Suppressor macrophage treated with lipopolysaccharide for 4 hours (primary cell): ENCODE measurements around the gene ABCA4.
A peak's percentile ranks its signal among the peaks of the same experiment; 100 is the strongest.

Source experiments
- DNase-seq: peaks from one replicate; pipeline ENCODE4 v3.0.0-alpha.2; 2020

Gene ABCA4

DNA sequence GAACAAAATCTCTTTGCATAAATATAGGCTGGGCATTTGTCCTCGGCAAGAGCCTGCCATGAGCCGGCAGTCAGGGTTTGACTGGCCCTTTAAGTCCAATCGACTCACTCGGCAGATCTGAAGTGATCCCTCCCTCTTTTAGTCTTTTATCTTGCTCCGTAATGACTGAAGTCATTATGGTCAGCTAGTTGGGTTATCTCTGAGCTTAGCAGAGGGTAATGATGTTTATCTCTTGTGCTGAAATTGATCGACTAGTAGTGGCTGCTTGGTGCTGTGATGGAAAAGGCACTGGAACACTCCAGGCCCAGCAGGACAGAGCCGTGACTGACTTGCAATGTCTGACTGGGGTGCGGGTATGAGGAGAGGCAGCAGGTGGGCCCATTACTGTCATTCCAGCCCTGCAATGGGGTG, 468 bp upstream of the ABCA4 start:
- no peak for DNase-seq

DNA sequence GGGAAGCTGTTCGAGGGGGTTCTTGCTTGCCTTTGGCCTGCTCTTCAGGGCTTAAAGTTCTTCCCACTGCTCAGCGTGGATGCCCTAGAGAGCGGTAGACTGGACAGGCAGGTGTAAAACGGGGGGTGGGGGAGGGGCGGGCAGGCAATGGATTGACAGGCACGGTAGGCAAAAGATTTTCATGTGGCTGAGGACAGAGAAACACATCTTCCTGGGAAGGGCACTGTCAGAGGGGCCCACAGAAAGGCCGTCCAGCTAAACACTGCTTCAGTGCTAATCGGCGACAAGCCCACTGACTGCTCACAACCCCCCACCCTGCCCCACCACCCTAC, 412 bp downstream of the ABCA4 start:
- no peak for DNase-seq

DNA sequence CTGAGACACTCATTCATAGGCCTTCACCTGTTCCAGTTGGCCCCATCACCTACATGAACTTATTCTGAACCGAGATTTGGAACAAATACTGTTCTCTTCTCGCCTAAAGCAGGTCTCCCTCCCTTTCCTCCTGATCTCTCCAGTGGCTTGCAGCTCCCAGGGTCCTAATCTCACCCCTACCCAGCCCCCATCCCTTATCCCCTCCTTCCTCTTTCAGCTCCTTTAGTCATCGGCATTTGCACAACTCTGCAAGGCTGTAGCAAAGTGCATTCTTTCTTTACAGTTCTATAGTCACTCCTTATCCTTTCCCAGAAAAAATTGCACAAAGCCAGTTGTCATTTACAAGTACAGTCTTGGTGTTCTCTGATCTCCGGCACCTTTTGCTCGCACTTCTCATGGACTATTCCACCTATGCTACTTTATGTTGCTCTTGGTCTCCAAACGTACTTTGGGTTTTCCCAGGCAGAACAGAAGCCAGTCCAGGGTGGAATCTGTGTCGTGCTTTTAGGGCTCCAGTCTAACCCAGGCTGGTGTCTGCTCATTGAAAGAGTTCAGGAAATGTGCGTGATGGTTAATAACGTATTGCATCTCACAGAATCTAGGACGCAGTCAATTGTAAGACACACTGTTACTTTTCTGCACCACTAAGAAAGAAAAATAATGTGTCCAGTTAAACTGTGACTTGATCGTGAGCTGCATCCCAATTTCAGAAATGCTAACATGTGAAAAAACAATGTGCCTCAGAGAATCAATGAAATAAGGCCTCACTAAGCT, 965 bp downstream of the ABCA4 start:
- no peak for DNase-seq

DNA sequence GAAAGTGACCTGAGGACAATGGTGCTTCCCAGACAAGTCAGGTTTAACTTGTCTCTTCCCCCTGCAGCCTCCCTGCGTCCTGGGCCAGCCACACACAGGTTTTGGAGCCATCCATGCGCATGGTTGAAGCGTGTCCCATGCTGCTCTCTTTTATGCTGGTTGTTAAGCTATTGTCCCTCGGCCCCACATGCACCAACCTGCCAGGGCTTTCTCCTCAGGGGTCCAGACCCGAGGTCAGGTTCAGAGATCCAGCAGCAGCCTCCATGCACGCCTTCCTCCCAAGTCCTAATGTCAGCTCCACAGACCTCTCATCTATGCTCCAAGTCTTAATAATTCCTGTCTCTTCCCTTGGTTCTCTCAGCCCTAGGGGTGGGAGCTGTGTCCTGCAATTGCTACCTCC, 1.6 kb downstream of the ABCA4 start:
- DNase-seq, result no peak

DNA sequence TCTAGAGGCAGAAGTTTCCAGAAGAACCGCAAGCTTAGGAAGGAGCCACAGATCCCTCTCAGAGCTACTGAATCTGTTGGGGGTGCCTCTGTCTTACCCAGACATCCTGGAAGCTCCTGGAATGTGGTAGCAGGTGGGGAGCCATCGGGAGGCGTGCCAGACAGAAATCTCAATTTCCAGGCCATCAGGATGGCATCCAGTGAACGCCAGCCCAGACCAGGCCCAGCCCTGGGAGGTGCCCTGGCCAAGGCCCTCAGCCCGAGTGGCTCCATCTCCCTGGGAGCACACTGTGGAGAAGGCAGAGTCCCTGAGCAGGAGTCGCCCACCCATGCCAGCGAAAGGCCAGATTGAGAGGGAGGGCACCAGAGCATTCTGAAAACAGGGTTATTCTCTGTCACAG, 2.5 kb downstream of the ABCA4 start:
- DNase-seq, result no peak

DNA sequence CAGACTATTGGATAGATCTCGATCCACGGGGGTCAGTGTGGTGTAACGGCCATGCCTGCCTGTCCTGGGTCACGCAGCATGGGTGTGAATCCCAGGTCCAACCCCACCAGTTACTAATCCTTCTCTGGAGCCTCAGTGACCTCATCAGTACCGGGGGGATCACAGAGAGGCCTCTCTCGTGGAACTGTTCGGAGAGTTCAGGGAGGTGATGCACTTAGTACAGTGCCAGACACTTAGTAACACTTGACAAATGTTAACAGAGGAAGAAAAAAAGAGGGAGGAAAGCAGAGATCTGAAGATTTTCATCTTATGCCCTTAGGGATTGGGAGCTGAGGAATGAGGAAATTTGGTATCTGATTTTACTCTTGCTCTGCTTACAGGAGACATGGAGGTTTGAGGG, 2.9 kb downstream of the ABCA4 start:
- DNase-seq, result no peak

DNA sequence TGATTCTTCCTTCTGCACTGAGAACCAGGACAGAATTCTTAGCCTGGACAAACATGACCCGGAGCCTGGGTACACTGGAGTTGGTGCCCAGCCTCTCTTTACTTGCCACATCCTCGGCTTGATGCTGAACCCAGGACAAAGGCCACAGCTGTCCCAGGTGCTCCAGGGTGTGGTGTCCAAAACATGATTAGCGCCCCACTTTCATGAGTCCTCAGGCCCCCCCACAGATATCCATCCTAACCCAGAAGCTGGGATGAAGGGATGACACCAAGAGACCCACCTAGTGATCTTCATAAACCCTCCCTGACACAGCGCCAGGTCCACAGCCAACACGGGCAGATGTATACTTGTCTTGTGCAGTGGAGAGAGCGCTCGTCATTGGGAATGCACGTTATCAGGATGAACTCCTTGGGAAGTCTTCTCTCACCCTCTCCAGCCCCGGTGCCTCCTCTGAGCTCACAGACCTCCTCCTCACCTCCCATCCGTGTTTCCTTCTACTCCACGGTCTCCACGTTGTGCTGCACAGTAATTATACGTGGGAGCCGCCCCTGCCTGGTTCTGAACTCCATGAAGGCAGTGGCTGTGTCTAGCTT, 3.6 kb downstream of the ABCA4 start:
- DNase-seq, result no peak

DNA sequence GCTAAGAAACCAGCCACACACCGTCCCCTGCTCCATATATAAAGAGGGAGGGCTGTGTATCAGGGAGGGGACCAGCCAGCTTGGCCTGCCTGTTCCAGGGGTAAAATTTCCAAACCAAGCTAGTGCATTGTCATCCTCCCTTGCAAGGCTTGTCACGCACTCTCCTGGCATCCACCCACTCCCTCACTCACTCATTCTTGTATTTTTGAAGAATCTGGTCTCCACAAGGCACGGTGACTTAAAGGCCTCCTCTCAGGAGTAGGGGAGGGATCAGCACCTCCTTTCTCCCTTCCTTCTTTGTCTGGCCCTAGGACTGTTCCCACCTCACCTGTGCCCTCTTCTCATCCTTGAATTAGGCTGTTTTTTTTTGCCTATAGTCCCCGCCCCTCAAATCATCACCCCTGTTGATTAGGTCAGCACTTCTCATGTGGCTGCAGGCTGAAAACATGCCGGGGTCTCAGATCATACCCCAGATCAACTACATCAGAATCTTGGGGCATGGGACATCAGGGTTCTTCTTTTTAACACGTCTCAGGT, 5.0 kb downstream of the ABCA4 start:
- DNase-seq, result no peak

DNA sequence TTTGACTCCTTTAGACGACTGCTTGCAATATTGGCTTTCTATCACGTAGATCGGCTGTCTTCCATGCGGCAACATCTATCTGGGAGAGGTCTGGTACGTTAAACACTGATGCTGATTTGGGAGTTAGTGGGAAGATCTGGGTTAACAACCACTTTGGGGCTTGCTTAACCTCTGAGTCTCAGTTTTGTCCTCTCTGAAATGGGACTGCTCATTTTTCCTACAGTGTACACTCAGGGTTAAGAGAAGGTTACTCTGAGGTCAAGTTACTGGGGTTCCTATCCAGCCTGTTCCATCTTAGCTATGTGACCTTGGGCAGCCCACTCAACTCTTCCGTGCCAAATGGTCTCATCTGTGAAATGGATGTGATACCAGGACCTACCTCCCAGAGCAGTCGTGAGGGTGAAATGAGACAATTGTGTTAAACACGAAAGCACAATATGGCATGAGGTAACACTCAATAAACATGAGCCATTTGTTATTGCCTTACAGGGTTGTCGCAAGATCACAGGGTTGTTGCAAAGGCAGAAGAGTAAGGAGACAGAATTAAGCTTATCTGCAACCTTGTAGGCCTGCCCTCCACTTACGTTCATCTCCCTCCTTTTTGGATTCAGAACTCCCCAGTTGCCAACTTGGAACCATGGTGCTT, 5.6 kb downstream of the ABCA4 start:
- no peak for DNase-seq

DNA sequence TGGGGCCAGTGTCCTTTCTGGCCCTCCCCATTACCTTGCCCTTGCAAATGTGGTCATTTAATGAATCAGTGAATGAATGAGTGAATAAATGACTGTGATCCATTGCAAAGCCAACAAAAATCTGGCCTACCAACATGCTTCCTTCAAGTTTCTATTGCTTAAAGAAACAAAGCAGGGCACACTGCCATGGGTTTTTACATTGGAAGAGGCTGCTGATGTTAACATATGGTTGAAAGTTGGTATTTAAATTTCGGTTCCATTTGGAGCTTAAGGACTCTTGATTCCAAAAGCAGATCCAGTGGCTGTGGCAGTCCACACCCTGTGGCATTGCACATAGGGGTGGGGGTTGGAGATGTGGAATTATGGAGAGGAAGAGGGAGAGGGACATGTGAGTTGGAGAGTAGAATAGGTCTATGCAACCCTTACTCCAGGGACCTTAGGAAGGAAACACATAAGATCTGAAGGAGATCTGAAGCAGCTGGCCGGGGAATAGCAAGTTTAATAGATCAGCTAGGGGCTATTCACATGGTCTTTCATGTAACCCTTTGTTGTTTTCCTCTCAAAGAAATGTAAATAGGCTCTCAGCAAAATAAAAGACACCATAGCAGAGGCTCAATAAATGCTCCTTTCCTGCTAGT, 7.2 kb downstream of the ABCA4 start:
- no peak for DNase-seq

DNA sequence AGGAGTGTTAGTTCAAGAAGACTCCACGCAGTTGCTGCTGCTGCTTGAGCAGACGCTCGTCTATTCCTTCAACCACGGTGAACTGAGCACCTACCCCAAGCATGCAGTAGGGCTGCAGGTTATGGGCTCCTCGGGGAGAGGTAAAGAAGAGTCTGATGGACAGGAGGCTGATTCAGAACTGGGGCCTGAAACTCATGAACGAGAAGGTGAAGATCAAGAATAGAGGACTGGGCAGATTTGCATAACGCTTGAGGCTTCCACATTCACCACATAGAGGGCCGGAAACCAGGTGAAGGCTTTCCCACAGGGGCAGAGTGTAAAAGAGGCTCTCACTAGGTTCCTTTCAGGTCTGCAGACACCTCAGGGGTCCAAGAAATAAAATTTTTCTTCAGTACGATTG, 9.1 kb downstream of the ABCA4 start:
- no peak for DNase-seq

DNA sequence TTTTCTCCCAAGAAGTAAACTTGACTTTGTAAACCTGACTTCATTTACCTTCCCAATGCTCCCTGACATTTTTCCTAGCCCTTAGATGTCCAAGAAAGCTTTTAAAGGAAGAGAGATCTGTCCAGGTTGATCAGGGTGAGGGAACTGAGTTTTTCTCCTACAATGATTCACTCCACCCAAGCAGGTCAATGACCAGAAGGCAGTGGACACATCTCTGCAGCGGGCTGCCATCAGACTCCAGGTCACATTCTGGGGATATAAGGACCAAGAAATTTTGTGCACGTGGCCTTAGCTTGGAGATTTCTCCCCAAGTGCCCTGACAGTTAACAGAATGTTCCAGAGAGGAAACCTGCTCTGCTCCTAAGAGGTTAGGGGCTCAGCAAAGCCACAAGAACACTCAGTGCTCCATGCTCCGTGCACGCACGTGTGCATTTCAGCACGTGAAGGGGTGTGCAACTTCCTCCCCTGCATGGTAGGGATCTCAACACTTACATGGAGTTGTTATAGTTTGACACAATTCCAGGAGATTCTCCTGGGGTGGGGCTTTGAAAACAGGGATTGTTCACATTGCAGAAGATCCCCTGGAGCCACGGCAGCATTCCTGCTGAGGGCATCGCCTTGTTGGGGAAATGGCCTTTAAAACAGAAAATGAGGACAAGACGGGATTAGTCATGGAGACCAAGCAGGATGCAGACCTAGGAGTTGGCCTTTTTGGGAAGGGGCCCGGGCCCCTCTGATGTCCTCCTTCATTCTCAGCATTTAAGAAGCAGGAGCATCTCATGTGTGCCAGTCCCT, 9.8 kb downstream of the ABCA4 start:
- no peak for DNase-seq

DNA sequence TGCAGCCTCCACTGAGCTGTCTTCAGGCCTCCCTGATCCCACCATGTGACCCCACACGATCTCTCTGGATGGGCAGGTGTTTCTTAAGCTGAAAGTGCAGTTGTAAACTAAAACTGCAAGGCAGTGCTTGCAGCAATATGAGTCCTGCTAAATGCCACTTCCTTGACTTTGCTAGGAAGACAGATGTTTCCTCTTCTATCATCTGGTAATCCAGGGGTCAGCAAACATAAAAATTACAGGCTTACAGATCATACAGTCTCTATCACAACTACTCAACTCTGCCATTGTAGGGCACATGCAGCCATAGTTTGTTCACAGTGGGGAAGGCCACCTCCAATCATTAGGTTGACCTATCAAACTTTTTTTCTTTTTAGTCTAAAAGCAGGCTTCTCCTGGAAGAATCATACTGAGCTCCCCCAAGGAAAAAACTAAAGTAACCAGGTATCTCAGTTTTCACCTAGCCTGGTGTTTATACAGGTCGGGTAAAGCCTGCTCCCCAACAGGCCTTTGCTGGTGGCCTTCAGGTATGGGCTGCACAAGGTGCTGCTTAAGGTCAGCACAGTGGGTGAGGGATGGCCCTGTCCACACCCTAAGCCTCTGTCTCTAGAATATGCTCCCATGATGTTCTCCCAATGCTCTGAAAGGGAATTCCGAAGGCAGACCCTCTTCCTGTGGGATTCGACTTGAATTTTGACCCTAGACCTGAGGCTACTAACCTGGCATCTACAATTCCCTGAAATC, 10.8 kb downstream of the ABCA4 start:
- DNase-seq, result no peak

DNA sequence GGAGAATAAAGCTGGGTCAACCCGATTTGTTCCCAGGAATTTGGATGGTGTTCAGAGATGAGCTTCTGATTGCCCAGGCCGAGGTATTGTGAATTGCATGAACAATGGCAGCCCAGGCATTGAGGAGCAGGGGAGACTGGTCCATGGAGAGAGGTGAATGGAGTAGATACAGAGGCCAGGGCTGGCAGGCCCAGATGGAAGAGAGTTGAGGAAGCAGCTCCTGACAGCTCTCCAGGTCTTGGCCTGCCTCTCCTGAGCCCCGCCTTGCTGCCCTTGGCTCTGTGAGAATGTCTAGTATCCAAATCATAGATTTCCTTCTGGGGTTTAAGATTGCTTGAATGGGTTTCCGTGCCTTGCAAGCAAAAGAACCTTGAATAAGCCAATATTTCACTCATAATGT, 11.5 kb downstream of the ABCA4 start:
- DNase-seq, result no peak

DNA sequence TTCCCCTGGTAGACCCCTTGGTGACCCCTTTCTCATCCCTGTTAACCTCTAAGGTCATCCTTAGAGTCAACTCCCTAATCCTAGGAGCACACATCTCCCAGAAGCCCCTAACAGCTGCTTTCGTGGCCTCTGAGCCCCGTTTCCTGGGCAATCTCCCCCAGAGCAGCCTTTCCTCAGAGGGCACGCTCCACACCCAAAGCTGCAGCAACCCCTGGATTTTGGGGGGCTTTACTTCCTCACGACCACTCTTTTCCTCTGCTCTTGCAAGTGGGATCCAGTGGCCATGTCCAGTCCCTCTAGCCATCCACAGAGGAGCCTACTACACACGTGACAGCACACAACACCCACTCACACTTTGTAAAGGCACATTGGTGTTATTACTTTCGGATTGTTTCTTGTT, 13.8 kb downstream of the ABCA4 start:
- no peak for DNase-seq

DNA sequence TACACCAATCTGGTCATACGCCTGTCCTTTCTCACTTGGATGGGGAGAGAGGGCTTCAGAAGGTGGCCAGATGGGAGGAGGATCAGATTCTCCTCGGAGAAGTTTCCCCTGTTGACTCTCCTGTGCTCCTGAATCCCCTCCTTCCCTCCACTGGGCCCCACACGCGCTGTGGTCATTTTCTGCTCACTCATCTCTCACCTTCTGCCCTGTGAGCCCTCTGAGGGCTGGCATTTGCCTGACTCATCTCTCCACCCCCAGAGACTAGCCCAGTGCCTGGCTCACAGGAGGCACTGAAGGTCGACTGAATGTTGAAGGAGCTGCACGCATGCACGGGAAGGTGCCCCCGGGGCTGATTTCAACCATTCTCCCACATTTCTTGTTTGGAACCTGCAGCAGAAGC, 14.2 kb downstream of the ABCA4 start:
- no peak for DNase-seq

DNA sequence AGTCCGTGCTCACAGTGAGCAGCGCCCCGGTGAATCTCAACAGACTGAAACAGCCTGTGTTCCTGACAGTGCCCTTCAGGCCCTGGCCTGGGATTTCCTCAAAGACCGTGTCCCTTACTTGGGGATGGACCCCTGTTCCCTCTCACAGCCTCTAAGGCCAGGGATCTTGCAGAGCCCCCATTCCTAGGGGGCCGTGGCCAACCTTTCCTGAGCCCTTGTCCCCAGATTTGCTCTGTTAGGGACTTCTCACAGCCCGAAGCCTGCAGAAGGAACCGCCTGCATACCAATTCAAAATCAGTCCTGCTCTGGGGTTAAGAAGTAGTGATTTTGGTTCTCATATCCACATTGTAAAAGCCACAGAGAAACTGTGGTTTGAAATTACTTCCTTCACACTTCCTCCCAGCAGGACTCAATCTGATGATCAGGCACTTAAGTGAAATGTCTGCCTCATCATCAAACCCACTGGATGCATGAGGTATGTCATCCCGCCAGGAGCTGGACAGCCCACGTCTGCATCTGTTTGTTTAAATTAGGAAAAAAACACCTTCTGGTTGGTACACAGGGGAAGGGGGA, 14.9 kb downstream of the ABCA4 start:
- peak; percentile 50 for DNase-seq

DNA sequence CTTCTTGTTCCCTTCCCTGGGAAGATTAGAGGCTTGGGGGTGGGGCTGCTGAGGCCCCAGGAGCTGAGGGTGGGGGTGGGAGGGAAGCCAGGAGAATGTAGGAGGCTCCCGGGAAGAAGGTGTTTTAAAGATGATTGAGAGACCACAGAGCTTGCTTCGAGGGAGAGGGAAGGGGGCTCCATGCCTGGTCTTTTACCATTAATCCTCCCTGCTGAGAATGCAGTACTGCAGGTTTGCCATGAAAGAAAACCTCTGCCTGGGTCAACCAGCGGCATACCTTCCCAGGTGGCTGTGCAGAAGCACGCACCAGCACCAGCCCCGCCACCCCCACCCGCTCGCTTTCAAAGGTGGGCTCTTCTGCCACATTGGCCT, 15.4 kb downstream of the ABCA4 start:
- DNase-seq, result no peak

DNA sequence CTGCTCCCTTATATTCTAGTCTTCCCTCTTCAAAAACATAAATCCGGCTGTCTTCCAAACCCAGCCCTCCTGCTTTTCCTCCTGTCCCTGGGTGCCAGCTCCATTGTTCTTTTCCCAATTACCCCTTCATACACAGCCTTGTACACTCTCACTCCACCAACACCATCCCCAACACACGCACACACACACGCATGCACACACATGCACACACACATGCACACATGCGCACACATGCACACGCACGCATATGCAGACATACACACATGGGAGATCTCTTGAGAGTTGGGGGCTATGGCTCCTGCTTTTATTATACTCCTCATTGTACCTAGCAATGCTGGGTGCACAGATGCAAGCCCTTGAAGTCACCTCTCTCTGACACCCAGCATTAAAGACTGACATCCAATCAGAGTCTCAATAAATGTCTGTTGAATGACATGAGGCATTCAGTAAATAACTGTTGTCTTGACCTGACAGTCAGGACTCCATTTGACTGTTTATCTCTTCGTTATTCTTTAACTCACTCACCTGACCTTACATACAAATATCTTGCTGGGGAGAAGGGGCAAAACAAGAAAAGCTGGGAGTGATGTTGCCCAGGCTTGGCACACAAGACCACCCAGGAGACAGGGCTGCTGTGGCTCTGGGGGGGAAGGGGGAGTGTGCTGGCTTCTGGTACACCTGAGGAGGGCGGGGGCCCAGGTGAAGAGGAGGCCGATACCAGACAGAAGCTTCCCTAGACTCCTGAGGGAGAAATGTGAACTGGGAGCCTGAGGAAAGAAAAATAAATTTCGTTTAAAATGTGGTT, 16.0 kb downstream of the ABCA4 start:
- DNase-seq, result no peak

DNA sequence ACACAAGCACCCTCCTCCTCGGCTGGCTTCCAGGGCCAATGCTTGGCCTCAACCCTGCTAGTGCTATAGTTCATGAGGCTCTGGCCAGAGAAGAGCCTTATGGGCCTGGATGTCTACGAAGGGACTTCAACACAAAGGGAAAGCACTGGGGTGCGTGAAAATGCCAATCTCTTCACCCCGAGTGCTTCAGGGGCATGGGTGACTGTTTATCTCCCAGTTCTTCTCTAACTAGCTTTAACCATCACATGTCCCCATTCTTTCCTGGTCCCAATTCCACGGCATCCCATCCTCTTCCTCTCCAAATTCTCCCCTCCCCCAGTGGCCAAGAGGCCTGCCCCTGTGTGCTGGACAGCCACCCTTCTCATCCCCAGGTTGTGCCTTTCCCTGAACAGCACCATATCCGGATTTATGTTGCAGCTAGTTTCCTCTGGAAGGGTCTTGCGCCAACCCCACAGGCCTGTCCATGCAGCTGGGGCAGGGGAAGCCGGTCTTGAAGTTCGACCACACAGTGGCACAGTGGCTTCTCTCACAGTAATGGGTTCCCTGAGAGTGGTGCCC, 16.7 kb downstream of the ABCA4 start:
- DNase-seq, result no peak

DNA sequence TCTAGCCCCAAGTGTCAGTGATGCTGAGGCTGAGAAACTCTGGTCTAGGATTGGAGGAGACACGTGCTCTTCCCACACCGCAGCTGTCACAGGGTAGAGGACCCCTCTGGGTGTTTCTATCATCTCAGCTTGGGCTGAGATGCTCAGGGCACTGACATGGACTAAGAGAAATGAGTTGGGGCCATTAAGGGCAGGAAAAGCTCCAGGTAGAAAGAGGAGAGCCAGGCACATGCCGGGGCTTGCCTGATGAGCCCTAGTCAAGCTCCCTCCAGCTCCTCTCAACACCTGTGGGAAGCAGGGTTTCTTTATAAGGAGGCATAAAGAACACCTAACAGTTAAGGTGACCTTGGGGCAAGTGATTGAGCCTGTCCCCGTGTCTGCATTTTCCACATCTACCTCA, 17.3 kb downstream of the ABCA4 start:
- no peak for DNase-seq
